ENCODE results near the gene NOS1AP. TPM values are rescaled to one million over a fixed set of nuclear protein-coding genes. Genes with fewer than 3 reads are reported as not detected.
A peak's percentile ranks its signal among the peaks of the same experiment; 100 is the strongest.

Gene NOS1AP
- total and polyA plus RNA-seq, 8 donors, result 0.25 to 13.8 (median 6.2) TPM

GRCh38 chr1:162213281-162213912, 143.9 kb downstream of the NOS1AP start:
- TF ChIP-seq POLR2AphosphoS5 (IDR thresholded peaks at IDR 0.05) (peak; percentile 46 to 81 (median 52)), EP300 (IDR thresholded peaks at IDR 0.05) (no peak)
- peak; percentile 74 to 92 for DNase-seq
- Histone ChIP-seq H3K36me3 (no peaks in the 10 kb centered on the region), H3K9me3 (no peaks in the 10 kb centered on the region), H3K27ac (peak overlapping the region; percentile 69 to 82 (median 77)), H3K4me1 (peaks cover 35 to 91% (median 65%) of the 10 kb centered on the region in 4 donors), H3K27me3 (no peaks in the 10 kb centered on the region), H3K4me3 (no peak overlapping the region)
- 23 to 29% (median 24%) methylated on average over 7 of the region's 7 CpGs for WGBS, 5 donors
- intact Hi-C loops (cut with DNase I; ENCODE audit: low total_unique reads), result no loop called here

GRCh38 chr1:162214202-162214601, 144.7 kb downstream of the NOS1AP start:
- peak overlapping the region; percentile 32 to 82 (median 75) for H3K27ac ChIP-seq
- TF ChIP-seq EP300 (IDR thresholded peaks at IDR 0.05) (no peak), POLR2AphosphoS5 (IDR thresholded peaks at IDR 0.05) (no peak), POLR2A (IDR thresholded peaks at IDR 0.05) (no peak)
- TF ChIP-seq, protein P1, sequence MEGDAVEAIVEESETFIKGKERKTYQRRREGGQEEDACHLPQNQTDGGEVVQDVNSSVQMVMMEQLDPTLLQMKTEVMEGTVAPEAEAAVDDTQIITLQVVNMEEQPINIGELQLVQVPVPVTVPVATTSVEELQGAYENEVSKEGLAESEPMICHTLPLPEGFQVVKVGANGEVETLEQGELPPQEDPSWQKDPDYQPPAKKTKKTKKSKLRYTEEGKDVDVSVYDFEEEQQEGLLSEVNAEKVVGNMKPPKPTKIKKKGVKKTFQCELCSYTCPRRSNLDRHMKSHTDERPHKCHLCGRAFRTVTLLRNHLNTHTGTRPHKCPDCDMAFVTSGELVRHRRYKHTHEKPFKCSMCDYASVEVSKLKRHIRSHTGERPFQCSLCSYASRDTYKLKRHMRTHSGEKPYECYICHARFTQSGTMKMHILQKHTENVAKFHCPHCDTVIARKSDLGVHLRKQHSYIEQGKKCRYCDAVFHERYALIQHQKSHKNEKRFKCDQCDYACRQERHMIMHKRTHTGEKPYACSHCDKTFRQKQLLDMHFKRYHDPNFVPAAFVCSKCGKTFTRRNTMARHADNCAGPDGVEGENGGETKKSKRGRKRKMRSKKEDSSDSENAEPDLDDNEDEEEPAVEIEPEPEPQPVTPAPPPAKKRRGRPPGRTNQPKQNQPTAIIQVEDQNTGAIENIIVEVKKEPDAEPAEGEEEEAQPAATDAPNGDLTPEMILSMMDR (IDR thresholded peaks at IDR 0.05), result no peak
- H3K36me3 ChIP-seq, result no peaks in the 10 kb centered on the region
- no peak for DNase-seq
- no peaks in the 10 kb centered on the region for H3K27me3 ChIP-seq
- no peak overlapping the region for H3K4me3 ChIP-seq
- H3K4me1 ChIP-seq, result peaks cover 34 to 92% (median 68%) of the 10 kb centered on the region in 4 donors
- 31 to 61% (median 40%) methylated on average over 6 of the region's 6 CpGs for WGBS, 5 donors
- intact Hi-C loops (cut with DNase I; ENCODE audit: low total_unique reads), result no loop called here
- no peaks in the 10 kb centered on the region for H3K9me3 ChIP-seq

DNA sequence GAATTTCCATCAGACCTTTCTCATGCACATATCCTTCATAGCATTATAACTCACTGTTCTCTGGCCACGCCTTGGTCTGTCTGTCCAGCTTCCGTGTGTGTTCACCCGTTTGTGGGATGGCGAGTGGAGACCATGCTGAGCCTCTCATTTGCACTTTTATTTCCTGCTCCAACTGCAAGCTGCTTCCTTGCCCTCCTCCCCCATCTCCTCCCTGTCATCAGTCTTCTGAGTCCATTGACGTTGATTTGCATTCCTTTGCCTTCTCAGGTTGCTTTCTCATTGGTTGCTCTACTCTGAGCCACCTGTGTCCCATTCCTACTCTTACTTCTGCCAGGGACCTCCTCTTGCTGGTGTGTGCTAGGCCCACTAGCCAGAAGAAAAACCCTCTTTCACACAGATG, 146.4 kb downstream of the NOS1AP start:
- no peaks in the 10 kb centered on the region for H3K36me3 ChIP-seq
- WGBS, 5 donors, result 22 to 47% (median 37%) methylated on average over 5 of the region's 5 CpGs
- no peak overlapping the region for H3K4me3 ChIP-seq
- no peaks in the 10 kb centered on the region for H3K9me3 ChIP-seq
- TF ChIP-seq POLR2AphosphoS5 (IDR thresholded peaks at IDR 0.05) (no peak), POLR2A (IDR thresholded peaks at IDR 0.05) (no peak)
- TF ChIP-seq, protein P1 (IDR thresholded peaks at IDR 0.05), result no peak
- H3K27ac ChIP-seq, result peak overlapping the region in 3 of 5 donors; percentile 46 to 77 (median 50)
- peak in 1 of 2 donors; percentile 68 for DNase-seq
- peaks cover 34 to 88% (median 65%) of the 10 kb centered on the region in 4 donors for H3K4me1 ChIP-seq
- H3K27me3 ChIP-seq, result no peaks in the 10 kb centered on the region
- intact Hi-C loops (cut with DNase I; ENCODE audit: low total_unique reads), result no loop called here

DNA sequence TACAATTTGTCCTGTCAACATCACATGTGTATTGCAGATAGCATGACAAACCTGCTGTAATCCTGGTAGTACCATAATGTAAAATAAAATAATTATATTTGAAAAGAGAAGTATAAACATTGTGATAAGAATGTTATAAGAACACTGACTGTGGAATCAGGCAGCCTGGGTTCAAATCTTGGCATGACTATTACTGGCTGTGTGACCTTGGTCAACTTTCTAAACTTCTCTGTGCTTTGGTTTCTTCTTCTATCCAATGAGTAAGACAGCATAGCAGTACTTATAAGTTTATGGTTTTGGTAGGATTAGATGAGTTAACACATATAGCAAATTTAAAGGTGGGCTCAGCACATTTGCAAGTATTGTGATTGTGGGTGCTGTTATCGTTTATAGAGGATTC, 147.1 kb downstream of the NOS1AP start:
- Histone ChIP-seq H3K9me3 (no peaks in the 10 kb centered on the region), H3K4me1 (peaks cover 34 to 87% (median 62%) of the 10 kb centered on the region in 4 donors), H3K4me3 (no peak overlapping the region), H3K36me3 (no peaks in the 10 kb centered on the region), H3K27me3 (no peaks in the 10 kb centered on the region), H3K27ac (no peak overlapping the region)
- no peak for DNase-seq
- intact Hi-C loops (cut with DNase I; ENCODE audit: low total_unique reads), result no loop called here
- WGBS, 5 donors, result 90 to 100% (median 98%) methylated on average over 1 of the region's 1 CpG
- TF ChIP-seq, protein P1 (IDR thresholded peaks at IDR 0.05), result no peak
- TF ChIP-seq EP300 (IDR thresholded peaks at IDR 0.05) (no peak), POLR2AphosphoS5 (IDR thresholded peaks at IDR 0.05) (no peak), POLR2A (IDR thresholded peaks at IDR 0.05) (no peak)

- TF ChIP-seq EP300 (IDR thresholded peaks at IDR 0.05) (no peak), POLR2A (IDR thresholded peaks at IDR 0.05) (no peak), POLR2AphosphoS5 (IDR thresholded peaks at IDR 0.05) (no peak)
- TF ChIP-seq, protein P1 (IDR thresholded peaks at IDR 0.05), result no peak
- no peak for DNase-seq
- Histone ChIP-seq H3K4me1 (peaks cover 25 to 79% (median 56%) of the 10 kb centered on the region in 4 donors), H3K9me3 (no peaks in the 10 kb centered on the region), H3K36me3 (no peaks in the 10 kb centered on the region), H3K27me3 (no peaks in the 10 kb centered on the region), H3K4me3 (no peak overlapping the region), H3K27ac (peak overlapping the region in 2 of 5 donors; percentile 14 to 31)
- intact Hi-C loops (cut with DNase I; ENCODE audit: low total_unique reads), result no loop called here
- 73 to 84% (median 81%) methylated on average over 1 of the region's 1 CpG for WGBS, 5 donors
Measured at GRCh38 chr1:162217706-162218105, 148.2 kb downstream of the NOS1AP start.

Measured in stomach (tissue), 9 donors.